Body of pancreas (tissue), 4 donors: ENCODE data around the gene ADAMTS16. TPM values are rescaled to one million over a fixed set of nuclear protein-coding genes. Genes with fewer than 3 reads are reported as not detected.

ENCODE experiments used
- ATAC-seq: fragments of 150-250 bp; one replicate; pipeline ENCODE4 v1.9.1; 2016
- DNase-seq, 4 donors: peaks; one replicate each; pipeline ENCODE4 v3.0.0-alpha.2; 2019
- H3K27ac ChIP-seq, 4 donors: fragments of 200-600 bp; sonication (generic); 1 replicate in 3 of 4; 2 replicates in 1 of 4; pipeline versions ENCODE4 v1.5.1 to v1.6.1; 2016 to 2019; ENCODE audit warnings: mild to moderate bottlenecking in 1 of 4, mixed read lengths in 1 of 4, moderate library complexity in 1 of 4
- H3K27me3 ChIP-seq, 2 donors: fragments of 200-600 bp; sonication (generic); one replicate each; pipeline ENCODE4 v1.6.0; 2016; ENCODE audit warnings: mild to moderate bottlenecking in 1 of 2
- H3K36me3 ChIP-seq, 2 donors: fragments of 200-600 bp; sonication (generic); replicated peaks in 1 of 2; 2 replicates each; pipeline ENCODE4 v1.5.1; 2016; ENCODE audit warnings: low read depth in 2 of 2; ENCODE audit not compliant: insufficient read depth in 1 of 2
- H3K4me1 ChIP-seq: fragments of 200-600 bp; sonication (generic); one replicate; pipeline ENCODE4 v1.6.0; 2016
- H3K4me3 ChIP-seq, 2 donors: fragments of 200-600 bp; sonication (generic); 1 replicate in 1 of 2; 2 replicates in 1 of 2; pipeline ENCODE4 v1.5.1; 2016 to 2019
- H3K9me3 ChIP-seq, 3 donors: fragments of 200-600 bp; sonication (generic); 1 replicate in 2 of 3; 2 replicates in 1 of 3; pipeline ENCODE4 v1.5.1; 2016
- CTCF ChIP-seq, 7 experiments: fragments of 450-650 bp in 4 of 7; fragments of 200-600 bp in 3 of 7; sonication (generic) in 3 of 7; IDR thresholded peaks; one replicate each; pipeline ENCODE4 v1.5.1; 2016 to 2019; ENCODE audit warnings: antibody characterized with exemption in 7 of 7
- POLR2A ChIP-seq, 3 donors: fragments of 450-650 bp; IDR thresholded peaks; one replicate each; pipeline ENCODE4 v1.6.1; 2016; ENCODE audit warnings: antibody characterized with exemption in 3 of 3, mild to moderate bottlenecking in 2 of 3
- WGBS, 2 donors: methylation state at CpG; one replicate each; pipeline ENCODE4 v1.1.5; 2017; 5-methylcytosine and 5-hydroxymethylcytosine counted together
- intact Hi-C: fragments of 100-400 bp; cut with DNase I; formaldehyde crosslinking; loops from one replicate; pipeline ENCODE4 v1.15.1; 2023
- total RNA-seq, 2 donors: library from RNA; depleted of rRNA; stranded (reverse); fragments of >200 nt; gene quantifications; one replicate each; pipeline ENCODE4 v1.1.0, GENCODE V29; 2016

The ADAMTS16 gene
- total RNA-seq, 2 donors from 2014 or later = 1.8 to 5.6 TPM

- H3K4me1 ChIP-seq = peaks cover 4% of the 10 kb centered on the region
- H3K27me3 ChIP-seq = no peaks in the 10 kb centered on the region
- ATAC-seq = no peak
- no peaks in the 10 kb centered on the region for H3K36me3 ChIP-seq
- H3K27ac ChIP-seq = peak overlapping the region in 1 of 4 donors; percentile 12
- H3K9me3 ChIP-seq = no peaks in the 10 kb centered on the region
- no peak for TF ChIP-seq CTCF (IDR thresholded peaks at IDR 0.05)
- TF ChIP-seq POLR2A (IDR thresholded peaks at IDR 0.05) = no peak
- intact Hi-C loops = no loop called here
- no peak overlapping the region for H3K4me3 ChIP-seq
- WGBS, 2 donors = 55 to 69% methylated on average over 3 of the region's 3 CpGs
- DNase-seq = no peak
Observed at GRCh38 chr5:5278815-5279381, 138.8 kb downstream of the ADAMTS16 start.

DNA sequence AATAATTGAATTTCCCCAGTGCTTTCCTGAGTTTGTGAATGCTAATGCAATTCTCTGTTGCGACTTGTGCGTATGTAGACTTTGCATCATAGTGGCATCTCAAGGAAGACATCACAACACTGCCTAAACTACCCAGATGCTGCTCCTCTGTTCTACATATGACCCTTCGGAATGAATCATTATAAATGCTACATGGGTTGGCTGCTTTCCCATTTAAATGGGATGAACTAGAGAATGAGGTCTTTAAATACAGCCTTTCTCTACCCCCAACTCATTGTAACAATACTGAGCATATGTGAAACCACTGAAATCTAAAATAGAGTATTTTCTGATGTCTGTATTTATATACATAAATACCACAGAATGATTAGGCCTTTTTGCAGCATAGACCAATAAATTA is 145.8 kb downstream of the ADAMTS16 start:
- H3K4me3 ChIP-seq = no peak overlapping the region
- DNase-seq (no peak), ATAC-seq (no peak)
- H3K27ac ChIP-seq = no peak overlapping the region
- 85 to 87% methylated on average over 3 of the region's 3 CpGs for WGBS, 2 donors
- H3K9me3 ChIP-seq = no peaks in the 10 kb centered on the region
- H3K36me3 ChIP-seq = no peaks in the 10 kb centered on the region
- intact Hi-C loops = no loop called here
- H3K4me1 ChIP-seq = no peaks in the 10 kb centered on the region
- TF ChIP-seq POLR2A (IDR thresholded peaks at IDR 0.05) (no peak), CTCF (IDR thresholded peaks at IDR 0.05) (no peak)
- no peaks in the 10 kb centered on the region for H3K27me3 ChIP-seq

DNA sequence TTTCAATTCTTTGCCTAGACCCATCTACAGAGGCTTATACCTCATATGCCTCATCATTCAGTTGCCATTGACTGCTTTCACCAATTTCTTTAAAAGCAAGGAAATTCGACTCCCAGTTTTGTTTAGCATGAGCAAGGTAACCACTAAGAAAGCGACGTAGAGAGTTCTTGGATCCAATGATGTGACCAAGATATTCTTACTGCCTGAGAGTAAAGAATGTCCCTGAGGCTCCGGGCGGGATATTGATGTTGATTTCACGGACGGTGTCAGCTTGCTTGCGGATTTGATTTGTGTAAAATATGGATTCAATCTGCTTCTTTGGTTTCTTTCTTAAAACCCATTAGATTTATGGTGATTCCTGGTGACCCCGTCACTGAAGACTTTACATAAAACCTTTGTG is 147.3 kb downstream of the ADAMTS16 start:
- ATAC-seq = no peak
- Histone ChIP-seq H3K36me3 (no peaks in the 10 kb centered on the region), H3K27me3 (no peaks in the 10 kb centered on the region), H3K9me3 (no peaks in the 10 kb centered on the region), H3K27ac (no peak overlapping the region), H3K4me3 (no peak overlapping the region), H3K4me1 (no peaks in the 10 kb centered on the region)
- no peak for DNase-seq
- intact Hi-C loops = no loop called here
- TF ChIP-seq POLR2A (IDR thresholded peaks at IDR 0.05) (no peak), CTCF (IDR thresholded peaks at IDR 0.05) (no peak)
- WGBS, 2 donors = 83 to 89% methylated on average over 9 of the region's 9 CpGs

GRCh38 chr5:5288201-5288600 is 148.1 kb downstream of the ADAMTS16 start:
- TF ChIP-seq CTCF (IDR thresholded peaks at IDR 0.05) = no peak
- no peak for TF ChIP-seq POLR2A (IDR thresholded peaks at IDR 0.05)
- intact Hi-C loops = no loop called here
- no peaks in the 10 kb centered on the region for H3K27me3 ChIP-seq

DNA sequence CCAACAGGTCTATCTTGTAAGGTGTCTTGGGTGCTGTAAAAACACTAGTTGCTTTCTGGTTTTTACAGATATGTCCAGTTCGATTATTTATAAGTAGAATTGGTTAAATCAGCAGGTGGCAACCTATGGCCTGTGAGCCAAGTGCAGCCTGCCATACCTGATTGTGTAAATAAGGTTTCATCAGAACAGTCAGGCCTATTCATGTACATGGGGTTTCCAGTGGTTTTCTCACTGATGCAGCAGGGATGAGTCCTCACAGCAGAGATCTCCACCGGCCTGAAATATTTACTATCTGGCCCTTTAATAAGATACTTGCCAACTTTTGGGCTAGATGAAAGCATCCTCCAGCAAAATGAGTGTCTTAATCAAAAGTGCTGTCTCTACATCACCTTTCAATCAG is 149.4 kb downstream of the ADAMTS16 start:
- 39 to 62% methylated on average over 2 of the region's 2 CpGs for WGBS, 2 donors
- no peak for DNase-seq
- TF ChIP-seq POLR2A (IDR thresholded peaks at IDR 0.05) = no peak
- no peak for TF ChIP-seq CTCF (IDR thresholded peaks at IDR 0.05)
- Histone ChIP-seq H3K27ac (no peak overlapping the region), H3K4me3 (no peak overlapping the region), H3K36me3 (no peaks in the 10 kb centered on the region), H3K9me3 (no peaks in the 10 kb centered on the region), H3K4me1 (no peaks in the 10 kb centered on the region), H3K27me3 (no peaks in the 10 kb centered on the region)
- ATAC-seq = no peak
- intact Hi-C loops = no loop called here

More at GRCh38 chr5:5288201-5288600, 148.1 kb downstream of the ADAMTS16 start:
- Histone ChIP-seq H3K4me3 (no peak overlapping the region), H3K27ac (no peak overlapping the region), H3K9me3 (no peaks in the 10 kb centered on the region), H3K4me1 (no peaks in the 10 kb centered on the region), H3K36me3 (no peaks in the 10 kb centered on the region)
- 43 to 67% methylated on average over 8 of the region's 8 CpGs for WGBS, 2 donors
- ATAC-seq = no peak
- DNase-seq = no peak
